Neural progenitor cell (in vitro differentiated cells): ENCODE measurements around the gene SEMA6B.

ENCODE experiments used
- EZH2 ChIP-seq: fragments of 200-600 bp; sonication (generic); IDR thresholded peaks from 2 replicates; pipeline ENCODE4 v1.6.1; 2017; ENCODE audit warnings: antibody characterized with exemption, mild to moderate bottlenecking, moderate library complexity
- EZH2phosphoT487 ChIP-seq: fragments of 200-600 bp; sonication (generic); IDR thresholded peaks from 2 replicates; pipeline ENCODE4 v1.6.1; 2017; ENCODE audit warnings: antibody characterized with exemption
- TF ChIP-seq, protein P1 (sequence below): fragments of 200-600 bp; sonication (generic); IDR thresholded peaks from 2 replicates; pipeline ENCODE4 v1.5.1; 2017; ENCODE audit warnings: antibody characterized with exemption, mild to moderate bottlenecking

DNA sequence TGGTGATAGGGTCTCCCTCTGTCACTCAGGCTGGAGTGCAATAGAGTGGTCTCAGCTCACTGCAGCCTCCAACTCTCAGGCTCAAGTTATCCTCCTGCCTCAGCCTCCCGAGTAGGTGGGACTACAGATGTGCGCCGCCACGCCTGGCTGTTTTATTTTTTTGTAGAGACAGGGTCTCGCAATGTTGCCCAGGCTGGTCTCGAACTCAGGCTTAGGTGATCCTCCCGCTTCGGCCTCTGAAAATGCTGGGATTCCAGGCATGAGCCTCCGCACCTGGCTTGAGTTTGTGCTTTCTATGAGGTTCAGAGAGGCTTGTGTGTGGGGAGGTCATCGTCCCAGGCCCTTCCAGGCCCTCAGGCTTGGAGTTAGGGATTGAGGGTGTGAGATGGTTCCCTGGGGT lies 40.6 kb upstream of the SEMA6B start:
- TF ChIP-seq, protein P1, sequence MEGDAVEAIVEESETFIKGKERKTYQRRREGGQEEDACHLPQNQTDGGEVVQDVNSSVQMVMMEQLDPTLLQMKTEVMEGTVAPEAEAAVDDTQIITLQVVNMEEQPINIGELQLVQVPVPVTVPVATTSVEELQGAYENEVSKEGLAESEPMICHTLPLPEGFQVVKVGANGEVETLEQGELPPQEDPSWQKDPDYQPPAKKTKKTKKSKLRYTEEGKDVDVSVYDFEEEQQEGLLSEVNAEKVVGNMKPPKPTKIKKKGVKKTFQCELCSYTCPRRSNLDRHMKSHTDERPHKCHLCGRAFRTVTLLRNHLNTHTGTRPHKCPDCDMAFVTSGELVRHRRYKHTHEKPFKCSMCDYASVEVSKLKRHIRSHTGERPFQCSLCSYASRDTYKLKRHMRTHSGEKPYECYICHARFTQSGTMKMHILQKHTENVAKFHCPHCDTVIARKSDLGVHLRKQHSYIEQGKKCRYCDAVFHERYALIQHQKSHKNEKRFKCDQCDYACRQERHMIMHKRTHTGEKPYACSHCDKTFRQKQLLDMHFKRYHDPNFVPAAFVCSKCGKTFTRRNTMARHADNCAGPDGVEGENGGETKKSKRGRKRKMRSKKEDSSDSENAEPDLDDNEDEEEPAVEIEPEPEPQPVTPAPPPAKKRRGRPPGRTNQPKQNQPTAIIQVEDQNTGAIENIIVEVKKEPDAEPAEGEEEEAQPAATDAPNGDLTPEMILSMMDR = no peak
- TF ChIP-seq EZH2 (no peak), EZH2phosphoT487 (no peak)
